AG08395 (cell line): ENCODE measurements around the gene GNAO1.

Experiments
- DNase-seq: peaks from one replicate; pipeline ENCODE4 v3.0.0; 2012; ENCODE audit warnings: mixed read lengths, low spot score

GNAO1 gene

DNA sequence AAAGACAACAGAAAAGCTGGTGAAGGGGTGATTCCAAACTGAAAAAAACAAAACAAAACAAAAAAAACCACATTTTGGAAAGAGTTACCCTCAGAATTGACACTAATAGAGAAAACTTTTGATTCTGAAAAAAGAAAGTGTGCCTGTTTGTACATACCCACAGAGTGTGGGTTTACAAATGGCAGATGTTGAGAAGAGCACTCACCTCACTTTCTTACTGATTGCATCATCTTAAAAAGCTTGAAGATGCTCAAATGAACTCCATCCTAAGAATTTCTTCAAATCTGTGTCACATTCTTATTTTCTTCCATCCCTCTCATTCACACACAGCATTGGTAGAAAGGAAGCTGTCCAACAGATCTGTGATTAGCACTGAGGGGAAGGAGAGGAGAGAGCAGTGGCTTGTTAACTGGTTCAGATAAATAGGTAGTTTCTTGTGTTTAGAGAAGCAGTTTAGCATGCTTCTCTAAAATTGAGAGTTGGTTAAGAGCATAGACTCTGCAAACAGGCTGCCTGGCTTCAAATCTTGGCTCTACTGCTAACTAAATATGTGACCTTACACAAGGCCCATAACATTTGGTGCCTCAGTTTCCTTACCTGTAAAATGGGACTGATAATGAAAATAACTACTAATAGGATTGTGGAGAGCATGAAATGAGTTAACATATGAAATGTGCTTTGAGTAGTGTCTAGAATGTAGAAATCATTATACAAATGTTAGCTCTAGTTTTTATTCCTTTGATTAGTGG is 6.9 kb downstream of the GNAO1 start:
- no peak for DNase-seq

- no peak for DNase-seq
Observed at GRCh38 chr16:56198755-56199114, 7.4 kb downstream of the GNAO1 start.

GRCh38 chr16:56199164-56199563 is 7.9 kb downstream of the GNAO1 start:
- DNase-seq, result no peak

DNA sequence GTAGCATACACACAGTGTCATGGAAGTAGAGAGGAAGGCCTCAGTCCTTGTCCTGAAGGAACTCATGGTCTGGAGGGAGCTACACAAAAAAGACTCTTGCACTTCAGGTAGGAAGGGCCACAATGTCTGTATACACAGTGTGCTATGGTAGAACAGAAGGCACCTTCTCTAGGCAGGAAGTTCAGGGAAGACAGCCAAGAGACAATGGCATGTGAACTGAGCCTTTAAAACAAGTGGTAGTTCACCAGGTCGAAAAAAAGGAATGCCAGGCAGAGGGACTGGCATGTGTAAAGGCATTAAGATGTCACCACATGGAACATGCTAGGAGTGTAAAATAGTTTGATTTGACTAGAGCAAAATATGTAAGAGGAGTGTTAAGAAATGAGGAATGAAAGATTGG is 9.7 kb downstream of the GNAO1 start:
- DNase-seq, result no peak

GRCh38 chr16:56202036-56202435 is 10.7 kb downstream of the GNAO1 start:
- no peak for DNase-seq

GRCh38 chr16:56203052-56203451 is 11.8 kb downstream of the GNAO1 start:
- DNase-seq, result no peak

DNA sequence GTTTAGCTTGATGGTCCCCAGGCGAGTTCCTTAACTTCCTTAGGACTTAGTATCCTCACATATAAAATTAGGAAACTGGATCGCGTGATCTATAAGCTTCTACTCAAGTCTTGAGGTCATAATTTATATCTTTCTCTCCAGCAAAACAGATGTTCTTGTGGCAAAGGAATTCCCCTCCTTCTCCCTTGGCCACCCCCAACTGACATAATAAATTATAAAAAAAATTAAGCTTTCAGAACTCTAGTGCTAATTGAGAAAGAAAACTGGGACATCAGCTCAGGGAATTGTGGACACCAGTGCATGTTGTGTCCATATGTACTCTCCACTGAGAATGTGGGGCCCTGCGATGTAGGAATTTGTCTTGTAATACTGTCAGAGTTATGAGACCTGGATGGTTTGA is 13.5 kb downstream of the GNAO1 start:
- no peak for DNase-seq

DNA sequence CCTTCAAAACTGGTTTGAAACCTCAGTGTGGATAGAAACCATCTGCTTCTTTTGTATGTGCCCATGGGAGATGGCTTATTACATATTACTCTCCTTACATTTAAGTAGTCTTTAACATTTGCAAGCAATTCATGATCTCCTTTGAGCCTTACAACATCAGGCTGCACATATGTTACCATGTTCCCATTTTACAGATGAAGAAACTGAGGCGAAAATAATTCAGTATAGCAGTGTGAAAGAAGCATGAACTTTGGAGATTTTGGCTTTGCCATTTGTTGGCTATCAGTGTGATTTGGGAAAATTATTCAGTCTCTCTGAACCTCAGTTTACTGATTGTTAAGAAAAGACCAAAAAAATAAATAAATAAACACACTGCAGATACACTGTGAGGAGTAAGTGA is 15.7 kb downstream of the GNAO1 start:
- DNase-seq, result no peak

DNA sequence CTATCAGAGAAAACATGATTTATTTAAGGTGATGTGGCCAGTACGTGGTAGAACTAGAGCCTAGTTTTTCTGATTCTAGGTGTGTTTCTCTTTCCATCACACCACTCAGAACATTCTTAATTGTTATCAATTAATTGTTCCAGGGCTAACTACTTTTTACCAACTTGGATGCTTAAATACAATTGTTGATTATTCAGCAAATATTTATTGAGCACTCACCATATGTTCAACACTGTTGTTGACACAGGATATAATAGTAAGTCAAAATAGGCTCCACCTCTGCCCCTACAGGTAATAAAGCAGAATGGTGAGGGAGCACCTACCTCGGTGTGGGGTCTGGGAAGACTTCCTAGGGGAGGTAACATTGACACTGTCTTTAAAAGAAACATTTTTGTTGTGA is 16.1 kb downstream of the GNAO1 start:
- DNase-seq, result no peak

GRCh38 chr16:56211435-56211981 is 20.2 kb downstream of the GNAO1 start:
- peak; percentile 38 for DNase-seq

DNA sequence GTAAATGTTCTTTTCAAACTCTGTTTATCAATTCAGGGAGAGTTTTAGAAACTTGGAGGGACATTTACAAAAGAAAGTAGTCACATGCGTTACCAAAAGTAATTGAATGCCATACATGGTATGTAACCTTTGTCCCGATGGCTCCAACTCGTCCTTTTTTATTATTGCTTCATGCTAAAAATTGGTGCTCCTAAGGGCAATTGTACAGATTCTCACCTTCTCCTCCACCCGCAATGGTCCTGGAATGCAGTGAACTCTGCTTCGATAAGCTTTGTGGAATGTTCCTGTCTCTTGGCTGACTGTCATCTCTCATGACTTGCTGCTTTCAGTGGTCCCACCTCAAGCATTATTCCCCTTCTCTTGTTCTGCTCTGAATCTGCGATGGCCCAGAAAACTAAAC is 20.9 kb downstream of the GNAO1 start:
- no peak for DNase-seq

DNA sequence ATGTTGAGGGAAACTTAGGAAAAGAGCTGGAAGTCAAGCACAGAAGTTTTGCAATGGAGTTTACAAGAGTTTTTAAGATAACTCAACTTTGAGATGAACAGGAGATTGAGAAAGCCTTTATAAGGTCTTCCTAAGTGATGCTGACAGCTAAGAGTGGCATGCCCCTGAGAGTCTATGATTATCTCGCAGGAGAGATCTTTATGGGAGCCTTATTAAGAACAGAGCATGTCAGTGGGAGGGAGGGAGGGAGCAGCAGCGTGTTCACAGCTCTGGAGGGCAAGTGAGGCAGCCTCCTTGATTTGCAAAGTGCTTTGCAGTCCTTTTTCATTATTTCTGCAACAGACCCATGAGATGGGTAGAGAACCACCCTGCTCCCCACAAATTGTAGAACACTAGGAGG is 30.7 kb downstream of the GNAO1 start:
- no peak for DNase-seq

- no peak for DNase-seq
Observed at GRCh38 chr16:56222474-56222997, 31.2 kb downstream of the GNAO1 start.

DNA sequence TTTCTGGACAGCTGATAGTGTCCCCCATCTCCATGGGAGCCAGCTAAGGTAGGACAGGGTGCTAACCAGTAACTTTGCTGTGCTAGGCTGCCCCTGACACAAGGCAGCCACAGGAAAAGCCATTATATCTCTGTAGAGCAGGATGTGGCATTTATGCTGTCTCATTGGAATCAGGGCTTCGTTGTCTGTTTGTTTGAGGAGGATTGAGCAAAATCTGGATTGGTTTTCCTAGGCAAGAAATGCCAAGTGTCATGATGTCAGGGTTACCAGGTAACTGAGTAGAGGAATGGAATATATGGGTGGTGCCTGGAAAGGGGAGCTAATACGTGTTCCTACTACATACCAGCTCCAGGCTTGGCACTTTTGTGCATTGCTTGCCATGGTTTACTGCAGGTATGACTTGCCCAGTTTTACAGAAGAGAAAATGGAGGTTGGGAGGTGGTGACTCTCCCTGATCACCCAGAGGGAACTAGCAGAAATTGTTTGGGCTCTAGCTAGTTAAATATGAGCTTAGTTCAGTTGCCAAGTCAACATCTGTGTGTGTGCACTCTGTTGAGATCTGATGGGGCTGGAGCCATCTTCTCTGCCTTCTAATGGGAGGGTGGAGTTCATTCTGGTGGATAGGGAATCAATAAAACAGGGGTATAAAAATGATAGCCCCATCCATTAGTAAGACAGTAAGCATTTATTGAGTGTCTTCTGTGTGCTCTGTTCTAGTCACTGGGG is 33.9 kb downstream of the GNAO1 start:
- no peak for DNase-seq

- no peak for DNase-seq
Observed at GRCh38 chr16:56226187-56226586, 34.9 kb downstream of the GNAO1 start.

- DNase-seq, result no peak
Observed at GRCh38 chr16:56226845-56227525, 35.7 kb downstream of the GNAO1 start.

DNA sequence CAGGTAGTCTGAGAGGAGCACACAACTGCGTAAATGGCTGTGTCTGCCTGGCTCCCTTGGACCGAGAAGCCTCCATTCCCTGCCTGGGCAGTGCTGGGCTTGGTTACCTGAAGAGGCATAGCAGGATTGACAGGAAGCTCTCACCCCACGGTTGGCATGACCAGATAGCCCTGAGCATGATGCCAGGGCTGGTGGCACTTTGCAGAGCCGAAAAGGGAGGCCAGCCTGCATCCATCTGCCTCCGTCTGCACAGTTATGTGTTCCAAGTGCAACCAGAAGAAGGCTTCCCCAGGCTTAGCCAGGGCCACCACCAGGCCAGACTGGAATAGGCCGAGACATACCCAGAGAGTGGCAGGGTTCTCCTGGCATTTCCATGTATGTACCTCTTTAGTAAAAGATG is 36.6 kb downstream of the GNAO1 start:
- DNase-seq, result no peak

GRCh38 chr16:56228476-56228875 is 37.2 kb downstream of the GNAO1 start:
- no peak for DNase-seq

DNA sequence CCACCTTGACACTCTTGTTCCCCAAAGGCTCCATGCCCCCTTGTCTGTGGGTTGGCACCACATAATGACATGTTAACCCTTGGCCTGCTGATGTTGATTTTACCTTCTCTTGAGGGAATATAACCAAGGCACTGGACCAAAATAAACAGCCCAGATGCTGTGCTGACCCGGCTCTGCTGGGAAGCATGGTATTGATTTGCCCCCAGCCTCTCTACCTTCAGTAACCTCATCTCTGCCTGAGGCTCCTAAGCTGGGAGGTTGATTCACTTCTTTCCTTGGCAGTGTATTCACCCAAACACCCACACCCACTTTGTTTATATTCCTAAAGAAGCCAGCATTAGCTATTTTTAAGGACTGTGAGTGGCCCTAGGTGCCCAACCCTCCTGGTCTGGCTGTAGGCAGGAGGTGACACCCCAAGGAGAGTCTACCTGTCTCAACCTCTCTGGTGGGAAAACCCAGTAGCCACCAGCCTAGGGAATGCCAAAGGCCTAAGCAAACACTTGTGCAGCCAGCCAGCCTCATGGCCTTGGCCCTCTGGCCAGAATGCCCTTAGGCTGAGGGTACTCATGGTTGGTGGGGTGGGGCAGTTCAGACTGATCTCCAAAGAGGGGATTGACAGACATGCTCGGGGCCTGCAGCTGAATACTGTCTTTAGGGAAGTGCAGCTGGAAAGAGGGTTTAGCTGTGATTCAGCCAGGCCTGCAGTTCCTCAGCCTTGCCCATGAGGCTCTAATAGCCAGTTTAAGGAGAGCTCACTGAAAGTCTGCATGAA is 42.7 kb downstream of the GNAO1 start:
- no peak for DNase-seq

- no peak for DNase-seq
Observed at GRCh38 chr16:56234737-56235136, 43.4 kb downstream of the GNAO1 start.

DNA sequence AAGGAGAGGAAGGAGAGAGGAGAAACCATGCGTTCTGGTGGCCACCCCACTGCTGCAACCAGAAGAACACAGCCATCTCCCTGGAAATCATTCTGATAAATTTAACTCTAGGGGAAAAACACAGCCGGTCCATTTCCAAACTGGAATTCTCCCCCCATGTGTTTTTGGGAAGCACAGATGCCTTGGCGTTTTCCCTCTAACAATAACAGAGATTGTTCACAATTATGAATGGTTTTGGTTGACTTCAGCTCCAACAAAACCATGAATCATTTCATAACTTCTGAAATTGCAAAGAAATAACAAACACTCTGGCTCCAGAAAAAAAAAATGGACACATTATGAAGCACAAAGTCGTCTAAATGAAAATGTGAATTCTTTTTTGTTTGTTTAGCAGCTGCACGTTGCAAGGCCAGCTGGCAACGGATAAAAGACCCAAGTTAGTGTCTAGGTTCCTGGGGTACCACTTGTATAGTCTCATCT is 46.2 kb downstream of the GNAO1 start:
- DNase-seq, result no peak

DNA sequence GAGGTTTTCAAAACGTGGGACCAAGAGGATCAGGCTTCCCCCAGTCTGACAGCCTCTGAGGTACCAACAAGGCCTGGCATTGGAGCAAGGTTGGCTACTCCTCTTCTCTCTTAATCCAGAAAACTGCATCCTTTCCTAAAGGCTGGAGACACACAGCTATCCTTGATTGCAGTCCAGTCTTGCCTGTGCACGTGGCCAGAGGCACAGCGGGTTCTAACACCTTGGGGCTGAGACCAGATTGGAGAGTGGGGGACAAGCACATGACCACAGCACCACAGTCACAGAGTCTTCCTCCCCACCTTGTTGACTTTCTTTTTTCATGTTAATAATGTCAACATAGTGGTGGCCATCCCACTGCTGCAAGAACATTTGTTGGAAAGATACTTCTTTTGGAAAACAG is 46.9 kb downstream of the GNAO1 start:
- DNase-seq, result no peak
